HG03558 (cell line): ENCODE data around the gene MGRN1.
A peak's percentile ranks its signal among the peaks of the same experiment; 100 is the strongest.

Source experiments
- ATAC-seq: cut with Tn5 transposase; IDR thresholded peaks from one replicate; pipeline ENCODE4 v1.9.1; 2021; ENCODE audit warnings: moderate number of reproducible peaks; ENCODE audit not compliant: unreplicated experiment; ENCODE audit errors: extremely low read depth

Gene MGRN1

GRCh38 chr16:4618645-4619418 is 5.8 kb upstream of the MGRN1 start:
- no peak for ATAC-seq

GRCh38 chr16:4623593-4623992 is 1.0 kb upstream of the MGRN1 start:
- no peak for ATAC-seq

GRCh38 chr16:4624827-4625559 is 367 bp downstream of the MGRN1 start:
- ATAC-seq, result peak; percentile 24

GRCh38 chr16:4625560-4626159 is 1.0 kb downstream of the MGRN1 start:
- ATAC-seq, result no peak

- no peak for ATAC-seq
Measured at GRCh38 chr16:4626396-4626795, 1.8 kb downstream of the MGRN1 start.

GRCh38 chr16:4628283-4628682 is 3.7 kb downstream of the MGRN1 start:
- ATAC-seq, result no peak

GRCh38 chr16:4631444-4631843 is 6.8 kb downstream of the MGRN1 start:
- ATAC-seq, result no peak

GRCh38 chr16:4633910-4634635 is 9.4 kb downstream of the MGRN1 start:
- ATAC-seq, result no peak

GRCh38 chr16:4634768-4635167 is 10.1 kb downstream of the MGRN1 start:
- ATAC-seq, result no peak

GRCh38 chr16:4636196-4636595 is 11.6 kb downstream of the MGRN1 start:
- ATAC-seq, result no peak

- ATAC-seq, result no peak
Measured at GRCh38 chr16:4637501-4638166, 13.0 kb downstream of the MGRN1 start.

- no peak for ATAC-seq
Measured at GRCh38 chr16:4639899-4640509, 15.4 kb downstream of the MGRN1 start.

GRCh38 chr16:4640572-4641305 is 16.1 kb downstream of the MGRN1 start:
- ATAC-seq, result no peak

- ATAC-seq, result no peak
Measured at GRCh38 chr16:4641306-4641687, 16.7 kb downstream of the MGRN1 start.

- no peak for ATAC-seq
Measured at GRCh38 chr16:4641895-4642294, 17.3 kb downstream of the MGRN1 start.

- no peak for ATAC-seq
Measured at GRCh38 chr16:4646773-4647643, 22.4 kb downstream of the MGRN1 start.

- ATAC-seq, result no peak
Measured at GRCh38 chr16:4647644-4647980, 23.0 kb downstream of the MGRN1 start.

GRCh38 chr16:4648917-4649316 is 24.3 kb downstream of the MGRN1 start:
- no peak for ATAC-seq
